ENCODE measurements around the gene PCYOX1L.

PCYOX1L gene

GRCh38 chr5:149410071-149410470 is 52.2 kb downstream of the PCYOX1L start:
- no peak for DNase-seq

DNA sequence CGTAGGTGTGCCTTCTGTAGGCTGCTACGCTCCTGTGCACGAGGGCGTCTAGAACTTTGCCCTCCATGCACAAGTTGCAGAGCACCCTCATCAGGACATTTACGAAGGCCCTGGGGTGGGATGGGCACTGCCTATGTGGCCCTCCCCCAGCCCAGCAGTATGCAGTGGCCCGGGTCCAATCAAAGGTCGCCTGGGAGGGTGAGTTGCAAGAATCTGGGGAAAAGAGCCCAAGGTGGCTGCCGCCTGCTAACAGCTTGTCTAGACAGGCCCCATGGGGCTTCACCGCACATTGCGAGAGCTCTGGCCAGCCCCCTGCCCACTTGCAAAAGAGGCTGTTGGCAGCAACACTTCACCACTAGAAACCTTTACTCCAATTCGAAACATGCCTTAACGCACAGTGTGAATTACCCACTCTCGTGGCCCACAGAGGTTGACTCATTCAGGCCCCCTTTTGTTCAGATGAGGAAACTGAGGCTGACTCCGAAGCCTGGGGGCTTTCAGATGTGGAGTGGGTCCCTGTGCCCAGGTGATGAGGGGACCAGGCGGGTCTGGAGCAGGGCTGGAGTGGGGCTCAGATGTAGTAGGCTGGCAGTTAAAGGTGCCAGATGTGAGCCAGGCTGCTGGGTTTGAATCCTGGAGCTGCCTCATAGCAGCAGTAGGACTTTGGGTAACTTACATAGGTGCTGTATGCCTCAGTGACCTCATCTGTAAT is 53.0 kb downstream of the PCYOX1L start:
- DNase-seq, result no peak

GRCh38 chr5:149411738-149412519 is 54.1 kb downstream of the PCYOX1L start:
- DNase-seq, result no peak

- DNase-seq, result no peak
Observed at GRCh38 chr5:149412783-149413476, 55.1 kb downstream of the PCYOX1L start.

GRCh38 chr5:149413477-149414210 is 55.8 kb downstream of the PCYOX1L start:
- no peak for DNase-seq

GRCh38 chr5:149414405-149415065 is 56.7 kb downstream of the PCYOX1L start:
- DNase-seq, result no peak

- no peak for DNase-seq
Observed at GRCh38 chr5:149415066-149415967, 57.5 kb downstream of the PCYOX1L start.

- DNase-seq, result no peak
Observed at GRCh38 chr5:149416987-149417710, 59.3 kb downstream of the PCYOX1L start.

DNA sequence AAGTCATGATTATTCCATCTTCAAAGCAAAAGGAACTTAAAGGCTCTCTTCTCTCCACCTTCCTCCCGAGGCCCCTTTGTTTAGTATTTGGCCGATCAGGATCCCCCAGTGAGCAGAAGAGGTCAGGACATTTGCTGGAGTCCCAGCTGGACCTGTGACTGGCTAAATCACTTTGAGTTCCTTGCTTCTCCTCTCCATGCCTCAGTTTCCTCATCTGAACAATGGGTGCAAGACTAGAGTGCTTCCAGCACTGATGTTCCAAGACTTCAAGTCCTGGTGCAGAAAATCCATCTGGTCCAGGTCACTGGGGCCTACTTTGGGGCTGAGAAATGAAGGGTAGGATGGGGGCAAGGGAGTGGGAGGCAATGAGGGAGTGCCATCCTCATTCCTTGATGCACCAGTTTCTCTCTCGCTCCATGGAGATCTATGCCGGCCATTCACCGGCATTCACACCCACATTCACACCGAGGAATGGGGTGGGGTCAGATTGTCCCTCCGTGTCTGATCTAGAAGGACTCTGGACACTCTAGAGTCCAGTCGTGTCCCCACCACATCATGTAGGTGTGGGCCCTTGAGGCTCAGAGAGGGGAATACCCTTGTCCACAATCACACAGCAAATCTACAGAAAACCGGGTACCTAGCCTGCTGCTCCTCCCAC is 60.0 kb downstream of the PCYOX1L start:
- DNase-seq, result no peak

DNA sequence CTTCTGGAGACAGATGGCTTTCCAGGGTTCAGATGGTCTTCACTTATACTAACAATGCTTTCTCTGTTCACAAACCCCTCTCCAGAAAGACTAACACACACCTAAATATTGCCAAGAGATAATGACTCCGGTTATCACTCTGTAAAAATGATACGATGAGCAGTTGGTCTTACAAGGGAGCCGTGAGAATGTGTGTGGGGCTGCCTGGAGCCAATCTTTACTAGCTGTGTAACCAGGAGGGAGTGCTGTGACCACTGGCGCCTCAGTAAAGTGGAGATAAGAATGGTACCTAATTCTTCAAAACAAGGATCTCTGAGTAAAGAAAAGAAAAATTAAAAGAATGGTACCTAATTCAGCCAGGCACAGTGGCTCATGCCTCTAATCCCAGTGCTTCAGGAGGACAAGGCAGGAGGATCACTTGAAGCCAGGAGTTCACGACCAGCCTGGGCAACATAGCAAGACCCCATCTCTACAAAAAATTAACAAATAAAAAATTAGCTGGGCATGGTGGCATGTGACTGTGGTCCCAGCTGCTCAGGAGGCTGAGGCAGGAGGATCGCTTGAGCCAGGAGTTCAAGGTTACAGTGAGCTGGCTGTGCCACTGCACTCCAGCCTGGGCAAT is 61.2 kb downstream of the PCYOX1L start:
- no peak for DNase-seq

Measured in hematopoietic multipotent progenitor cell treated with erythropoietin and hydrocortisone succinate and interleukin-3 and kit ligand, for 4 days (in vitro differentiated cells).